Vagina (tissue), 2 donors: ENCODE data around the gene SH3BP5.

ENCODE experiments used
- POLR2A ChIP-seq, 2 donors: fragments of 450-650 bp; IDR thresholded peaks; one replicate each; pipeline ENCODE4 v1.6.1; 2017; ENCODE audit warnings: antibody characterized with exemption in 2 of 2, mild to moderate bottlenecking in 2 of 2, moderate library complexity in 2 of 2
- TF ChIP-seq, protein P1 (sequence below), 3 experiments: fragments of 450-650 bp in 2 of 3; fragments of 200-600 bp in 1 of 3; sonication (generic) in 1 of 3; IDR thresholded peaks; one replicate each; pipeline ENCODE4 v1.5.1; 2017 to 2019; ENCODE audit warnings: antibody characterized with exemption in 3 of 3, mild to moderate bottlenecking in 2 of 3, moderate library complexity in 2 of 3

- TF ChIP-seq POLR2A (IDR thresholded peaks at IDR 0.05) = no peak
- TF ChIP-seq, protein P1, sequence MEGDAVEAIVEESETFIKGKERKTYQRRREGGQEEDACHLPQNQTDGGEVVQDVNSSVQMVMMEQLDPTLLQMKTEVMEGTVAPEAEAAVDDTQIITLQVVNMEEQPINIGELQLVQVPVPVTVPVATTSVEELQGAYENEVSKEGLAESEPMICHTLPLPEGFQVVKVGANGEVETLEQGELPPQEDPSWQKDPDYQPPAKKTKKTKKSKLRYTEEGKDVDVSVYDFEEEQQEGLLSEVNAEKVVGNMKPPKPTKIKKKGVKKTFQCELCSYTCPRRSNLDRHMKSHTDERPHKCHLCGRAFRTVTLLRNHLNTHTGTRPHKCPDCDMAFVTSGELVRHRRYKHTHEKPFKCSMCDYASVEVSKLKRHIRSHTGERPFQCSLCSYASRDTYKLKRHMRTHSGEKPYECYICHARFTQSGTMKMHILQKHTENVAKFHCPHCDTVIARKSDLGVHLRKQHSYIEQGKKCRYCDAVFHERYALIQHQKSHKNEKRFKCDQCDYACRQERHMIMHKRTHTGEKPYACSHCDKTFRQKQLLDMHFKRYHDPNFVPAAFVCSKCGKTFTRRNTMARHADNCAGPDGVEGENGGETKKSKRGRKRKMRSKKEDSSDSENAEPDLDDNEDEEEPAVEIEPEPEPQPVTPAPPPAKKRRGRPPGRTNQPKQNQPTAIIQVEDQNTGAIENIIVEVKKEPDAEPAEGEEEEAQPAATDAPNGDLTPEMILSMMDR (IDR thresholded peaks at IDR 0.05) = no peak
Observed at GRCh38 chr3:15372918-15373317, 40.5 kb upstream of the SH3BP5 start.
